ENCODE data around the gene OR2S2.

DNA sequence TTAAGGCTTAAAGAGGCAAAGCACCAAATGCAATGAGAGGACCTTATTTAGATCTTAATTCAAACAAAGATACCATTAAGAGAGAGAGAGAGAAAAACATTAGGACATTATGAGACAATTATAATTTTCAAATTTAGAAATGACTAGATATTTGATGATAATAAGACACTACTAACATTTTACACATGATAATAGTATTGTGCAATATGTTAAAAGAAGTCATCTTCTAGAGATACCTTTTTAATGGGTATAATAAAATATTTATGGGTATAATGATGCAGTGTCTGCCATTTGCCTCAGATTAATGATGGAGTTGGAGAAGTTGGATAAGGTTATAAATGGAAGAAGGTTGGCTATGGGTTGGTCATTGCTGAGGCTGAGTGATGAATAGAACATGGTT is 27.4 kb downstream of the OR2S2 start:
- TF ChIP-seq, protein P1, sequence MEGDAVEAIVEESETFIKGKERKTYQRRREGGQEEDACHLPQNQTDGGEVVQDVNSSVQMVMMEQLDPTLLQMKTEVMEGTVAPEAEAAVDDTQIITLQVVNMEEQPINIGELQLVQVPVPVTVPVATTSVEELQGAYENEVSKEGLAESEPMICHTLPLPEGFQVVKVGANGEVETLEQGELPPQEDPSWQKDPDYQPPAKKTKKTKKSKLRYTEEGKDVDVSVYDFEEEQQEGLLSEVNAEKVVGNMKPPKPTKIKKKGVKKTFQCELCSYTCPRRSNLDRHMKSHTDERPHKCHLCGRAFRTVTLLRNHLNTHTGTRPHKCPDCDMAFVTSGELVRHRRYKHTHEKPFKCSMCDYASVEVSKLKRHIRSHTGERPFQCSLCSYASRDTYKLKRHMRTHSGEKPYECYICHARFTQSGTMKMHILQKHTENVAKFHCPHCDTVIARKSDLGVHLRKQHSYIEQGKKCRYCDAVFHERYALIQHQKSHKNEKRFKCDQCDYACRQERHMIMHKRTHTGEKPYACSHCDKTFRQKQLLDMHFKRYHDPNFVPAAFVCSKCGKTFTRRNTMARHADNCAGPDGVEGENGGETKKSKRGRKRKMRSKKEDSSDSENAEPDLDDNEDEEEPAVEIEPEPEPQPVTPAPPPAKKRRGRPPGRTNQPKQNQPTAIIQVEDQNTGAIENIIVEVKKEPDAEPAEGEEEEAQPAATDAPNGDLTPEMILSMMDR (IDR thresholded peaks at IDR 0.05): no peak
- TF ChIP-seq POLR2A (IDR thresholded peaks at IDR 0.05): no peak

Data from lower leg skin (tissue), 3 donors.